ENCODE measurements around the gene SEMA4A.

Gene SEMA4A

DNA sequence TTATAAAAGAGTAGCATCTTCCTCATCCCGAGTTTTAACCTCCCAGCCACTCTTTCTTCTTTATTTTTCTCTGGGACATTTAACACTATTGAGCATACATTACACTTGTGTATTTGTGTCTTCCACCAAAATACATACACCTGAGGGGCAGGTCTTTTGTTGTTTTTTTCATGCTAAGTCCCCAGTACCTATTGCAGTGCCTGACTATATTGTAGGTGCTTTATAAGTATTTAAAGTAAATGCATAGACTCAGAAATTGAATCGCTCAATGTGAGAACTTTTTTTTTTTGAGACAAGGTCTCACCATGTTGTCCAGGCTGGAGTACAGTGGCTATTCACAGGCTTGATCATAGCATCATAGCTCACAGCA, 7.8 kb upstream of the SEMA4A start:
- H3K27ac ChIP-seq = peak overlapping the region; percentile 37; the same call in 1 of the 2 replicates
- TF ChIP-seq, protein P1, sequence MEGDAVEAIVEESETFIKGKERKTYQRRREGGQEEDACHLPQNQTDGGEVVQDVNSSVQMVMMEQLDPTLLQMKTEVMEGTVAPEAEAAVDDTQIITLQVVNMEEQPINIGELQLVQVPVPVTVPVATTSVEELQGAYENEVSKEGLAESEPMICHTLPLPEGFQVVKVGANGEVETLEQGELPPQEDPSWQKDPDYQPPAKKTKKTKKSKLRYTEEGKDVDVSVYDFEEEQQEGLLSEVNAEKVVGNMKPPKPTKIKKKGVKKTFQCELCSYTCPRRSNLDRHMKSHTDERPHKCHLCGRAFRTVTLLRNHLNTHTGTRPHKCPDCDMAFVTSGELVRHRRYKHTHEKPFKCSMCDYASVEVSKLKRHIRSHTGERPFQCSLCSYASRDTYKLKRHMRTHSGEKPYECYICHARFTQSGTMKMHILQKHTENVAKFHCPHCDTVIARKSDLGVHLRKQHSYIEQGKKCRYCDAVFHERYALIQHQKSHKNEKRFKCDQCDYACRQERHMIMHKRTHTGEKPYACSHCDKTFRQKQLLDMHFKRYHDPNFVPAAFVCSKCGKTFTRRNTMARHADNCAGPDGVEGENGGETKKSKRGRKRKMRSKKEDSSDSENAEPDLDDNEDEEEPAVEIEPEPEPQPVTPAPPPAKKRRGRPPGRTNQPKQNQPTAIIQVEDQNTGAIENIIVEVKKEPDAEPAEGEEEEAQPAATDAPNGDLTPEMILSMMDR (conservative IDR thresholded peaks at IDR 0.05) = no peak

DNA sequence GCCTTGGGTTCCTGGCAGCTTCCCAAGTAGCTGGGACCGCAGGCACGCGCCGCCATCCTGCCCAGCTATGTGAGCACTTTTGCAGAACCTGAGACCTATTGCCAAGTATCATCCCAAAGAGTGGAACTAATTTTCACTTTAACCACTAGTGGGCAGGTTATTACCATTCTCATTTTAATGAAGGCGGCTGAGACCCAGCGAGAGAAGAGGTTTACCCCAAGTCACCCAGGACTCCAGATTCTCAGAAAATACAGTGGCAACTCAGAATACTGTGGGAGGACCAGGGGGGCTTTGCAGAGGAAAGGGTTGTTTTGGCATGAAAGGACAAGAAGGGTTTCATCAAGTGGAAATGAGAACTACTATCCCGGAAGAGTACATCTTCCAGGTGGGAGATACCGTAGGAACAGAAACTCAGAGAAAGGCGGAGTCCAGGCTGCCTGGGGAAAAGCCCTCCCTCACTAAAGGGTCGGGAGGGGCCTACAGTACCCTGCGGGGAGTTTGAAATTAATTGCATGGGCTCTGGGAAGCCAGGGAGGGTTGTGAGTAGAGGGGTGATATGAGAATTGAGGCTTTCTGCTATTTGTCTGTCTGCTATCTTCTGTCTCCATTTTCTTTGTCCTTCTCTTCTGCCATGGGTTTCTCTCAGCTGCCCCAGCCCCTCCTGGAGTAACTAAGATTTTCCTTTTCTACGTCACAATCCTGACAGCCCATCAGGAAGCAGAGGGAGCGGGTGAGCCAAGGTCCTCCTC, 7.2 kb upstream of the SEMA4A start:
- TF ChIP-seq, protein P1 (conservative IDR thresholded peaks at IDR 0.05) = peak; percentile 83
- peak overlapping the region; percentile 37 for H3K27ac ChIP-seq

DNA sequence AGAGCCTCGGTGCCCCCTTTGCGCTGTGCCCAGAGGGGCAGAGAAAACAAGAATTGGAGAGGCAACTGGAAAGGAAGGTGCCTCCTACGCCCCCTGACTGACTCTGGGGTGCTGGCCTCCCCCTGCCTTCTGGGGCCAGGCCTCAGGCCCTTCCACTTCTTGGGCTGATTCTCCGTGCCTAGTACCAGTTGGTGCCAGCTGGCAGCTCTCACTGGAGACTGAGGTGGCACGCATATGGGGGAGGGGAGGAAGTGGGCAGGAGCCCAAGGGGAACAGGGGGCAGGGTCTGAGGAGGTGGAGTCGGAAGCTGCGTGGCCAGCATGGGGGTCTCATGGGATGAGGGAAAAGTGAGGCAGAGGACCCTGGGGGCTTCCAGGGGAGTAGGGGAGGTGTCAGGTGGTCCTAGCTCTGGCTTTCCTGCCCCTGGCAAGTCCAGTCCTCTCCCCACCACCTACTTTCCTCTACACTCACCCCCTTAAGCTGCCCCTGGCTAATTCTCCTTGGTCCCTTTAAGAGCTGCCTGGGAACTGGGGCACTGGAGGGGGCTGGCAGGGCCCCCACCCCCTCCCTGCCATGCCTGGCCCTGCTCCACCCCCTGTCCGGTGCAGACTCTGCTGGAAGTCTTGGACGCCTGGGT, 6.5 kb upstream of the SEMA4A start:
- TF ChIP-seq, protein P1 (conservative IDR thresholded peaks at IDR 0.05) = no peak
- H3K27ac ChIP-seq = peak overlapping the region; percentile 37

GRCh38 chr1:156148216-156148615, 5.2 kb upstream of the SEMA4A start:
- TF ChIP-seq, protein P1 (conservative IDR thresholded peaks at IDR 0.05) = no peak
- H3K27ac ChIP-seq = no peak overlapping the region

DNA sequence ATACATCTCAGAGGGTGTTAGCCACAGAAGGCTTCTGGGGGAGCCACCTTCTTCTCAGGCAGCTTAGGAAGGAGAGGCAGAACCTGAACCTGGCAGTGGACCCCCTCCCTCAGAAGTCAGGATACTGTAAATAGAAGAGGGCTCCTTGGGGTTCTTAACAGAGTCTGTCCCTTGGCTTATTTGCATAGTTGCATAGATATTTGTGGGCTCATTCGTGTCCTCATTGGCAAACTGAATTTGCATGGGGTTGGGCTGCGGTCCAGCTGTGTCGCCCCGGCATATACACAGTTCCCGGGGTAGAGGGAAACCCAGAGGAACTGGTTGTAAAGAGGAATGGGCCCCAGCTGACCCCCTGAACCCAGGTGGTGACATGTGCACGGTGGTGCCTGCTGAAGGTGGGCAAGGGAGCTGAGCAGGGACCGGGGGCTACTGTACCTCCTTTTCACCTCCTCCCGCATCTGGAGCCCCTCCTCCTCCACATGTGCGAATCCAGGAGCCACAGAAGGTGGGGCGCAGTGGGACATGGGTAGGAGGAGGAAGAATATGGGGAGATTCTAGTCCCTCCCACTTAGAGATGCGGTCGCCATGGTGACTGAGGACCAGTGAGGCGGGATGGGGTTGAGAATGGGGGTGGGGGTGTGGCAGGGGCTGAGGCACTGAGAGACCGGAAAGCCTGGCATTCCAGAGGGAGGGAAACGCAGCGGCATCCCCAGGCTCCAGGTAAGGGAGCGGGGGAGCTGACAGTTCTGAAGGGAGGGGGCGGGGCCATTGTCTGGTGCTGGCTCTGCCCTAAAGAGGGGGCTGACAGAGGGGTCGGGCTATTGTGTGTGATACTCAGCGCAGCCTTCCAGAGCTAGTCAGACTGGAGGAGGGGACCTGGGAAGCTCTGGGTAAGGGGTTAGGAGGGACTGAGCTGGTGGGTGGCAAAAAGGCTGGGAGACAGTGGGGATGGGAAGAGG, 3.7 kb upstream of the SEMA4A start:
- TF ChIP-seq, protein P1 (conservative IDR thresholded peaks at IDR 0.05) = no peak
- no peak overlapping the region for H3K27ac ChIP-seq

- H3K27ac ChIP-seq = no peak overlapping the region
- TF ChIP-seq, protein P1 (conservative IDR thresholded peaks at IDR 0.05) = no peak
Measured at GRCh38 chr1:156150333-156151011, 2.9 kb upstream of the SEMA4A start.
